ENCODE measurements around the gene NEK1. TPM values are rescaled to one million over a fixed set of nuclear protein-coding genes. Genes with fewer than 3 reads are reported as not detected.
"Not testable (repeated sequence)": the region's sequence is repeated elsewhere in the genome, so short reads cannot be mapped to it uniquely, and the experiment has no call there.

Gene NEK1
- total RNA-seq, 1 donor from 2014 or later: 15.5 TPM

GRCh38 chr4:169626331-169627282 is 14.2 kb upstream of the NEK1 start:
- Histone ChIP-seq H3K4me1 (peaks cover 79% of the 10 kb centered on the region), H3K4me3 (no peak overlapping the region), H3K27me3 (ENCODE audit: low read depth) (no peaks in the 10 kb centered on the region), H3K9me3 (replicated peaks) (no peaks in the 10 kb centered on the region), H3K27ac (replicated peaks) (peak overlapping the region; percentile 62), H3K36me3 (peaks cover 3% of the 10 kb centered on the region)
- TF ChIP-seq CTCF (IDR thresholded peaks at IDR 0.05; ENCODE audit: borderline replicate concordance): no peak
- DNase-seq: no peak
- intact Hi-C loops (cut with micrococcal nuclease): no loop called here

GRCh38 chr4:169625886-169626285 is 13.5 kb upstream of the NEK1 start:
- H3K4me3 ChIP-seq: no peak overlapping the region
- DNase-seq: no peak
- intact Hi-C loops (cut with micrococcal nuclease): no loop called here
- H3K36me3 ChIP-seq: peaks cover 3% of the 10 kb centered on the region
- no peak for TF ChIP-seq CTCF (IDR thresholded peaks at IDR 0.05; ENCODE audit: borderline replicate concordance)
- H3K9me3 ChIP-seq (replicated peaks): no peaks in the 10 kb centered on the region
- H3K4me1 ChIP-seq: peaks cover 87% of the 10 kb centered on the region
- peak overlapping the region; percentile 62 for H3K27ac ChIP-seq (replicated peaks)
- no peaks in the 10 kb centered on the region for H3K27me3 ChIP-seq (ENCODE audit: low read depth)

- not testable (repeated sequence) for H3K27me3 ChIP-seq (ENCODE audit: low read depth)
- intact Hi-C loops (cut with micrococcal nuclease): loop anchor here (5.0 kb wide), 1 partner anchor 33 kb away; no protein-coding TSS in a partner anchor
- peak overlapping the region; percentile 34 for H3K27ac ChIP-seq (replicated peaks)
These were observed 11.6 kb upstream of the NEK1 start for GRCh38 chr4:169624012-169624411.

GRCh38 chr4:169622566-169622965 is 10.2 kb upstream of the NEK1 start:
- Histone ChIP-seq H3K27ac (replicated peaks) (peak overlapping the region; percentile 96), H3K9me3 (replicated peaks) (no peaks in the 10 kb centered on the region), H3K4me1 (peaks cover 72% of the 10 kb centered on the region), H3K4me3 (peak overlapping the region; percentile 76), H3K27me3 (ENCODE audit: low read depth) (no peaks in the 10 kb centered on the region), H3K36me3 (no peaks in the 10 kb centered on the region)
- DNase-seq: no peak
- no peak for TF ChIP-seq CTCF (IDR thresholded peaks at IDR 0.05; ENCODE audit: borderline replicate concordance)
- intact Hi-C loops (cut with micrococcal nuclease): loop anchor here (5.0 kb wide), 1 partner anchor 35 kb away; no protein-coding TSS in a partner anchor

More at GRCh38 chr4:169624012-169624411, 11.6 kb upstream of the NEK1 start:
- not testable (repeated sequence) for H3K36me3 ChIP-seq; DNase-seq; H3K9me3 ChIP-seq (replicated peaks); H3K4me3 ChIP-seq
- H3K4me1 ChIP-seq: peaks cover 83% of the 10 kb centered on the region

GRCh38 chr4:169621731-169622492 is 9.5 kb upstream of the NEK1 start:
- Histone ChIP-seq H3K27ac (replicated peaks) (peak overlapping the region; percentile 96), H3K27me3 (ENCODE audit: low read depth) (no peaks in the 10 kb centered on the region), H3K4me3 (peak overlapping the region; percentile 76), H3K36me3 (no peaks in the 10 kb centered on the region), H3K9me3 (replicated peaks) (no peaks in the 10 kb centered on the region), H3K4me1 (peaks cover 66% of the 10 kb centered on the region)
- intact Hi-C loops (cut with micrococcal nuclease): loop anchor here (5.0 kb wide), 1 partner anchor 35 kb away; no protein-coding TSS in a partner anchor
- no peak for TF ChIP-seq CTCF (IDR thresholded peaks at IDR 0.05; ENCODE audit: borderline replicate concordance)
- DNase-seq: no peak

All from left ventricle myocardium inferior (tissue), 1 donor.